ENCODE results near the gene COL5A3.

The COL5A3 gene

GRCh38 chr19:10013316-10013715, 3.0 kb upstream of the COL5A3 start, which contains the start of gene RDH8:
Gene RDH8 (plus strand): TSS chr19:10013483. CDS start chr19:10013498, 15 bp downstream.
- no peaks in the 10 kb centered on the region; the same call in 1 of the 2 replicates for H3K27me3 ChIP-seq (ENCODE audit: insufficient read depth, low read length)
- H3K4me2 ChIP-seq (ENCODE audit: low read length) = no peak within 1 kb of the TSS
- H3K4me1 ChIP-seq (ENCODE audit: insufficient read depth, low read length, severe bottlenecking) = no peaks in the 10 kb centered on the region
- H2AFZ ChIP-seq (ENCODE audit: low read length) = no peak within 1 kb of the TSS
- no peaks in the 10 kb centered on the region for H4K20me1 ChIP-seq (ENCODE audit: insufficient read depth, low read length)
- no peaks in the 10 kb centered on the region for H3K79me2 ChIP-seq (ENCODE audit: insufficient read depth, low read length)
- H3K4me3 ChIP-seq (ENCODE audit: low read depth, low read length, poor library complexity, severe bottlenecking) = no peak within 1 kb of the TSS
- no peaks in the 10 kb centered on the region for H3K9me2 ChIP-seq (ENCODE audit: low read depth, low read length)
- no peak within 1 kb of the TSS for H3K9ac ChIP-seq (ENCODE audit: low read length)
- H3K9me3 ChIP-seq (ENCODE audit: low read length) = no peaks in the 10 kb centered on the region
- H3K36me3 ChIP-seq (ENCODE audit: insufficient read depth, low read length) = no peaks in the 10 kb centered on the region
- TF ChIP-seq CTCF (IDR thresholded peaks at IDR 0.05; ENCODE audit: low read length) (no peak), EZH2 (IDR thresholded peaks at IDR 0.05; ENCODE audit: borderline replicate concordance, low read length) (no peak)
- no peaks in the 10 kb centered on the region for H3F3A ChIP-seq (ENCODE audit: insufficient read depth, low read length)
- no peak within 1 kb of the TSS for H3K27ac ChIP-seq (ENCODE audit: low read depth, low read length, poor library complexity, severe bottlenecking)

- H3K36me3 ChIP-seq (ENCODE audit: insufficient read depth, low read length) = no peaks in the 10 kb centered on the region
- H2AFZ ChIP-seq (ENCODE audit: low read length) = no peak overlapping the region
- no peaks in the 10 kb centered on the region for H4K20me1 ChIP-seq (ENCODE audit: insufficient read depth, low read length)
- TF ChIP-seq EZH2 (IDR thresholded peaks at IDR 0.05; ENCODE audit: borderline replicate concordance, low read length) (no peak), CTCF (IDR thresholded peaks at IDR 0.05; ENCODE audit: low read length) (no peak)
- H3K79me2 ChIP-seq (ENCODE audit: insufficient read depth, low read length) = no peaks in the 10 kb centered on the region
- no peaks in the 10 kb centered on the region for H3F3A ChIP-seq (ENCODE audit: insufficient read depth, low read length)
- H3K27ac ChIP-seq (ENCODE audit: low read depth, low read length, poor library complexity, severe bottlenecking) = no peak overlapping the region
- H3K9me3 ChIP-seq (ENCODE audit: low read length) = no peaks in the 10 kb centered on the region
- H3K4me2 ChIP-seq (ENCODE audit: low read length) = no peak overlapping the region
- no peaks in the 10 kb centered on the region; the same call in 1 of the 2 replicates for H3K27me3 ChIP-seq (ENCODE audit: insufficient read depth, low read length)
- no peaks in the 10 kb centered on the region for H3K4me1 ChIP-seq (ENCODE audit: insufficient read depth, low read length, severe bottlenecking)
- no peaks in the 10 kb centered on the region for H3K9me2 ChIP-seq (ENCODE audit: low read depth, low read length)
- no peak overlapping the region for H3K9ac ChIP-seq (ENCODE audit: low read length)
- no peak overlapping the region for H3K4me3 ChIP-seq (ENCODE audit: low read depth, low read length, poor library complexity, severe bottlenecking)
These were observed 1.7 kb upstream of the COL5A3 start for GRCh38 chr19:10011974-10012373.

- H4K20me1 ChIP-seq (ENCODE audit: insufficient read depth, low read length) = no peaks in the 10 kb centered on the region
- H3K4me1 ChIP-seq (ENCODE audit: insufficient read depth, low read length, severe bottlenecking) = no peaks in the 10 kb centered on the region
- no peak overlapping the region for H3K9ac ChIP-seq (ENCODE audit: low read length)
- H3K4me2 ChIP-seq (ENCODE audit: low read length) = no peak overlapping the region
- H3K27me3 ChIP-seq (ENCODE audit: insufficient read depth, low read length) = no peaks in the 10 kb centered on the region; the same call in 1 of the 2 replicates
- no peak for TF ChIP-seq EZH2 (IDR thresholded peaks at IDR 0.05; ENCODE audit: borderline replicate concordance, low read length)
- no peak for TF ChIP-seq CTCF (IDR thresholded peaks at IDR 0.05; ENCODE audit: low read length)
- no peaks in the 10 kb centered on the region for H3K9me3 ChIP-seq (ENCODE audit: low read length)
- H3F3A ChIP-seq (ENCODE audit: insufficient read depth, low read length) = no peaks in the 10 kb centered on the region
- no peak overlapping the region for H3K4me3 ChIP-seq (ENCODE audit: low read depth, low read length, poor library complexity, severe bottlenecking)
- no peak overlapping the region for H2AFZ ChIP-seq (ENCODE audit: low read length)
- H3K79me2 ChIP-seq (ENCODE audit: insufficient read depth, low read length) = no peaks in the 10 kb centered on the region
- no peaks in the 10 kb centered on the region for H3K9me2 ChIP-seq (ENCODE audit: low read depth, low read length)
- no peaks in the 10 kb centered on the region for H3K36me3 ChIP-seq (ENCODE audit: insufficient read depth, low read length)
- no peak overlapping the region for H3K27ac ChIP-seq (ENCODE audit: low read depth, low read length, poor library complexity, severe bottlenecking)
These were observed 635 bp upstream of the COL5A3 start for GRCh38 chr19:10010939-10011338.
